ENCODE results near the gene PRDX4. TPM values are rescaled to one million over a fixed set of nuclear protein-coding genes. Genes with fewer than 3 reads are reported as not detected.
A peak's percentile ranks its signal among the peaks of the same experiment; 100 is the strongest.
"Not testable (repeated sequence)": the region's sequence is repeated elsewhere in the genome, so short reads cannot be mapped to it uniquely, and the experiment has no call there.

The PRDX4 gene
- total RNA-seq, 1 experiment from 2014 or later, result 568 TPM

DNA sequence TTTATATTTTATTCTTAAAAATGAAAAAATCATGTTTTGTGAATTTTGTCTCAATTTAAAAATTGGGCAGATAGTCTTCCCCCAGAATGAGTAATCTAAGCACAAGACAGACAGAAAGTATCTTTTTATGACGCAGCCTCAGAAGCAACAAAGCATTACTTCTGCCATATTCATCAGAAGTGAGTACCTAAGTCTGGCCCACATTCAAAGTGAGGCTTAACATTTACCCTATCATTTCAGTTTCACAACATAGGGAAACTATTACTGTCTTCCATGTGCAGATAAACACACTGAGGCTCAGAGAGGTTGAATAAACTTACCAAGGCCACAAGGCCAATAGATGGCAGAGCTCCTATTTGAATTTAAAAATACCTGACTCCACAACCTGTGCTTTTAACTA lies 4.4 kb upstream of the PRDX4 start:
- no peaks in the 10 kb centered on the region for H3K27me3 ChIP-seq
- DNase-seq, result no peak
- no peak overlapping the region for H3K4me3 ChIP-seq
- H3K9me3 ChIP-seq, result no peaks in the 10 kb centered on the region
- no peaks in the 10 kb centered on the region for H3K36me3 ChIP-seq

GRCh38 chrX:23664496-23664895 lies 2.8 kb upstream of the PRDX4 start:
- Histone ChIP-seq H3K9me3 (no peaks in the 10 kb centered on the region), H3K27me3 (no peaks in the 10 kb centered on the region), H3K36me3 (peaks cover 4% of the 10 kb centered on the region; the same call in 1 of the 2 replicates), H3K4me3 (no peak overlapping the region)
- DNase-seq, result no peak

DNA sequence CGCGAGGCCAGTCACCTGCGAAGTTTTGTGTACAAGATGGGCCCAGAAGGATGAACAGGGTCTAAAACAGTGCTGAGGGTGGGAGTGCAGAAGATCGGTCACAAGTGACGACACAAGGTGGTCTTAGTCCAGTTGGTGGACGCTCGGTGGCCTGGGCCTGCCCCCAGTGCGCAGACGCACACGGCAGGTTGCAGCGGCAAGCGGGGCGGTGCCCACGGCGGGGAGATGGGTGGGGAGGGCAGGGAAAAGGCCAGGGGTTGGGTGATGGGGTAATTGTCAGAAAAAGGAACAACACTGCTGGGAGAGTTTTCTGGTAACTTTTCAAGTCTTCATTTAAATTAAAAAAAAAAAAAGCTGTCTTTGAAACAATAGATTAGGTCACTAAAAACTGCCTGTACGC lies 1.0 kb upstream of the PRDX4 start:
- Histone ChIP-seq H3K9me3 (no peaks in the 10 kb centered on the region), H3K27me3 (no peaks in the 10 kb centered on the region), H3K36me3 (peaks cover 13% of the 10 kb centered on the region), H3K4me3 (no peak overlapping the region)
- DNase-seq, result no peak

GRCh38 chrX:23668335-23668734 lies 1.0 kb downstream of the PRDX4 start:
- DNase-seq, result no peak
- peak overlapping the region; percentile 83 for H3K4me3 ChIP-seq
- H3K27me3 ChIP-seq, result no peaks in the 10 kb centered on the region
- peaks cover 31% of the 10 kb centered on the region for H3K36me3 ChIP-seq
- no peaks in the 10 kb centered on the region for H3K9me3 ChIP-seq

GRCh38 chrX:23670528-23670927 lies 3.2 kb downstream of the PRDX4 start:
- no peaks in the 10 kb centered on the region for H3K27me3 ChIP-seq
- peaks cover 42% of the 10 kb centered on the region for H3K36me3 ChIP-seq
- no peak overlapping the region for H3K4me3 ChIP-seq
- H3K9me3 ChIP-seq, result no peaks in the 10 kb centered on the region
- DNase-seq, result no peak

- Histone ChIP-seq H3K4me3 (no peak overlapping the region), H3K36me3 (peaks cover 57% of the 10 kb centered on the region), H3K9me3 (no peaks in the 10 kb centered on the region), H3K27me3 (no peaks in the 10 kb centered on the region)
- no peak for DNase-seq
Measured at GRCh38 chrX:23673108-23673507, 5.8 kb downstream of the PRDX4 start.

DNA sequence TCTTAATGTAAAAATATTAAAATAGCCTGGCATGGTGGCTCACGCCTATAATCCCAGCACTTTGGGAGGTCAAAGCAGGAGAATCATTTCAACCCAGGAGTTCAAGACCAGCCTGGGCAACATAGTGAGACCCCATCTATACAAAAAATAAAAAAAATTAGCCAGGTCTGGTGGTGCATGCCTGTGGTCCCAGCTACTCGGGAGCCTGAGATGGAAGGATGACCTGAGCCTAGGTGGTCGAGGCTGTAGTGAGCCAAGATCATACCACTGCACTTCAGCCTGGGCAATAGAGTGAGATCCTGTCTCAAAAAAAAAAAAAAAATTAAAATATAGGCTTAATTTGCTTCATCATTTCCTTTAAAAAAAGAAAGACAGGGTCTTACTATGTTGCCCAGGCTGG lies 9.2 kb downstream of the PRDX4 start:
- DNase-seq, H3K27me3 ChIP-seq, H3K4me3 ChIP-seq, H3K9me3 ChIP-seq: not testable (repeated sequence)
- peaks cover 45% of the 10 kb centered on the region for H3K36me3 ChIP-seq

- H3K27me3 ChIP-seq, result no peaks in the 10 kb centered on the region
- no peaks in the 10 kb centered on the region for H3K36me3 ChIP-seq
- no peaks in the 10 kb centered on the region for H3K9me3 ChIP-seq
- no peak overlapping the region for H3K4me3 ChIP-seq
- no peak for DNase-seq
Measured at GRCh38 chrX:23692166-23692565, 24.9 kb downstream of the PRDX4 start.

DNA sequence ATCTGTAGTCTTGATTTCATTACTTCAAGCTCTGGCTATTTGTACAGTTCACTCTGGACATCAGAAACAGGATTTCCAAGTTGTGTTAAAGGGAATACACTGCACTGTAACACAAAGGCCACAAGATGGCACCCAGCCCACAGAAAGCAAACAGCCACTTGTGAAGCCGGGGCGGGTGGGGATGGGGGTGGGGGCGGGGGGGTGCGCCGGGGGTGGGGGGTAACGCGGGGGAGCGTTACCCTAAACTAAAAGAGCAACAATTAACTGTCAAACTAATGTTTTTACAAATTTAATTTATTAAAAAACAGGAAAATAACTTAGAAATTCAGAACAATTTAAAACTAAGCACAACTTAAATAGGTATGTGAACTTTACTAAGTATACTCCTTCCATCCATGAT lies 27.3 kb downstream of the PRDX4 start:
- H3K9me3 ChIP-seq, result no peaks in the 10 kb centered on the region
- no peaks in the 10 kb centered on the region for H3K27me3 ChIP-seq
- DNase-seq, result peak; percentile 49
- H3K4me3 ChIP-seq, result no peak overlapping the region
- H3K36me3 ChIP-seq, result no peaks in the 10 kb centered on the region

- DNase-seq, result peak; percentile 8
- no peak overlapping the region for H3K4me3 ChIP-seq
- peaks cover 18% of the 10 kb centered on the region for H3K36me3 ChIP-seq
- no peaks in the 10 kb centered on the region for H3K27me3 ChIP-seq
- no peaks in the 10 kb centered on the region for H3K9me3 ChIP-seq
Measured at GRCh38 chrX:23699636-23700194, 32.4 kb downstream of the PRDX4 start.

DNA sequence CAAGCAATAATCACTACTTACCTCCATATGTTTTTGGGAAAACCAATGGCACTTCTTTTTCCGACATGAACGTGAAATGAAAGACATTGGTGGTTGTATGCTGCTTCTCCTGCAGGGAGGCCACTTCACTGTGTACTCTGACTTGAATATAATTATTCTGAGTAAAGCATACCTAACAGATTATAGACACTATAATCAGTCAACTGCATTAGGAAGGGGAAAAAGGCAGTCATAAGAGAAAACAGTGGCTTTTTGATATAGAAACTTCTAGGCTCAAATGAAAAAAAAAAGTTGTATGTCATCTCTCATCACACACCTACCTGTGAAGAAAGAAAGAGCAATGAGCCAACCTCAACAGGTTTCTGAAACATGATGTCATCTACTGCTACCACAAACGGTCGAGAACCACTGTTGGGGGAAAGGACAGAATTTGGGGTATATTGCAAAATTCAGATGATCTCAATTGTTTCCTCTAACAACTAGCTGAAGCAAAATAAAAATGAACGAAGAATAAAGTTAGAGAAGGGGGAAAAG lies 37.4 kb downstream of the PRDX4 start:
- H3K27me3 ChIP-seq, result no peaks in the 10 kb centered on the region
- DNase-seq, result no peak

GRCh38 chrX:23705235-23705634 lies 37.9 kb downstream of the PRDX4 start:
- H3K27me3 ChIP-seq, result no peaks in the 10 kb centered on the region
- peaks cover 28% of the 10 kb centered on the region for H3K36me3 ChIP-seq
- no peak overlapping the region for H3K4me3 ChIP-seq
- DNase-seq, result no peak
- no peaks in the 10 kb centered on the region for H3K9me3 ChIP-seq

More for the DNA sequence above, 37.4 kb downstream of the PRDX4 start:
- Histone ChIP-seq H3K9me3 (no peaks in the 10 kb centered on the region), H3K36me3 (peaks cover 28% of the 10 kb centered on the region), H3K4me3 (no peak overlapping the region)

DNA sequence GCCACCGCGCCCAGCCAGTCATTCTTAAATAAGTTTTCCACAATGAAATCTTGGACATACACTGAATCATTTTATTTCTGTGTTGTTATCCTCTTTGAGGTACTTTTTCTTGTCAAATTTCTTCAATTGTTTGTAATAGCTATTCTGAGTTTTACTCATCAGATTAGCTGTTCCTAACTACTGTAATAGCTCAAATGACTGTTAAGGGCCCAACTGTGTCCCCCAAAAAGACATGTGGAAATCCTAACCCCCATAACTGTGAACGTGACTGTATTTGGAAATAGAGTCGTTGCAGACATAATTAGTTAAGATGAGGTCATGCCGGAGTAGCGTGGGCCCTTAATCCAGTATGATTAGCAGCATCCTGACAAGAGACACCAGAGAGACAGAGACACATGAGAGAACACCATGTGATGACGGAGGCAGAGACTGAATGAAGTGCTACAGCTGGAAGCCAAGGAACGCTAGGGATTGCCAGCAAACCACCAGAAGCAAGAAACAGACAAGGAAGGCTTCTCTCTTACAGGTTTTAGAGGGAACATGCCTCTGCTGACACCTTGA lies 52.9 kb downstream of the PRDX4 start:
- H3K36me3 ChIP-seq, result peaks cover 29% of the 10 kb centered on the region
- H3K27me3 ChIP-seq, result no peaks in the 10 kb centered on the region
- no peaks in the 10 kb centered on the region for H3K9me3 ChIP-seq
- no peak for DNase-seq
- H3K4me3 ChIP-seq, result no peak overlapping the region

GRCh38 chrX:23726191-23726590 lies 58.9 kb downstream of the PRDX4 start:
- no peak for DNase-seq

DNA sequence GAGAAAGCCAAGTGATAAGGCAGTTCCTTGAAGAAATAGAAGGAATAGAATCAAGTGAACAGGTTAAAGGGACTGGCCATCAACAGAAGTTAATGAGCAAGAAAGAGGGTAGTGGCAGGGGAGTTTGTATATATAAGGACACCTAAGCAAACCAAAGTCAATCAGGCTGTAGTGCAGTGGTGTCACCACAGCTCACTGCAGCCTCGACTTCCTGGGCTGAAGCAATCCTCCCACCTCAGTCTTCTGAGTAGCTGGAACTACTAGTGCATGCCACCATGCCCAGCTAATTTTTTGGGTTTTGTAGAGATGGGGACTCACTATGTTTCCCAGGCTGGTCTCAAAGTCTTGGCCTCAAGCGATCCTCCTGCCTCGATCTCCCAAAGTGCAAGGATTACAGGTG lies 59.9 kb downstream of the PRDX4 start:
- DNase-seq, result no peak
- no peak overlapping the region for H3K4me3 ChIP-seq
- peaks cover 31% of the 10 kb centered on the region for H3K36me3 ChIP-seq
- H3K27me3 ChIP-seq, result no peaks in the 10 kb centered on the region
- H3K9me3 ChIP-seq, result no peaks in the 10 kb centered on the region

More at GRCh38 chrX:23726191-23726590, 58.9 kb downstream of the PRDX4 start:
- Histone ChIP-seq H3K4me3 (no peak overlapping the region), H3K36me3 (peaks cover 34% of the 10 kb centered on the region), H3K27me3 (no peaks in the 10 kb centered on the region), H3K9me3 (no peaks in the 10 kb centered on the region)

DNA sequence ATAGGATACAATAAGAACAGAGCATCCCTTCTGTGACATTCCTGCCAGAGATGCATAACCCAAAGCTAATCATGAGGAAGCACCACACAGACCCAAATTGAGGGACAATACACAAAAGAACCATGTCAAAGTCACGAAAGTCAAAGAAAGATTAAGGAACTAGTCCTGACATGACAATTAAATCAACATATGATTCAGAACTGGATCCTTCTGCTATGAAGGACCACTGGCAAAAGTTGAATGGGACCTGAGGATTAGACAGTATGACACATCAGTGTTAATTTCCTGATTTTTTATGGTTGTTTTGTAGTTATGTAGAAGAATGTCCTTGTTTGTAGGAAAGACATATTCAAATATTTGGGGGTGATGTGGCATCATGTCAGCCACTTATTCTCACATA lies 61.9 kb downstream of the PRDX4 start:
- no peak for DNase-seq
- no peaks in the 10 kb centered on the region for H3K27me3 ChIP-seq
- H3K4me3 ChIP-seq, result no peak overlapping the region
- H3K9me3 ChIP-seq, result no peaks in the 10 kb centered on the region
- peaks cover 38% of the 10 kb centered on the region for H3K36me3 ChIP-seq

DNA sequence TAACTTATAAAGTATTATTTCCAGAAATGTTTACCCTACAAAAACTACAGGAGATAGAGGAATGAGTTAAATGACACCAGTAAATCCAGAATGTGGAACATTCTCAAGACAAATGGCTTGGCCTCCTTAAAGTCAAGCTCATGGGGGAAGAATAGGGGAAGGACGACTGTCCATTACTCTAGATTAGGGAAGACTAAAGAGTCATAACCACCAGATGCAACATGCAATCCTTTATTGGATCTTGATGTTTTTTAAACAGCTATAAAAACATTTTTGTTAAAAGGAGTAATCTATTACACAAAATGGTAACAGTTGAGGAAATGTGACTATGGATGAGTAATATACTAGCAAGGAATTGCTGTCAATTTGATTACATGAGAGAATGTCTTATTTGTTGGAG lies 64.7 kb downstream of the PRDX4 start:
- no peak for DNase-seq
- Histone ChIP-seq H3K27me3 (no peaks in the 10 kb centered on the region), H3K36me3 (peaks cover 45% of the 10 kb centered on the region), H3K4me3 (no peak overlapping the region), H3K9me3 (no peaks in the 10 kb centered on the region)

DNA sequence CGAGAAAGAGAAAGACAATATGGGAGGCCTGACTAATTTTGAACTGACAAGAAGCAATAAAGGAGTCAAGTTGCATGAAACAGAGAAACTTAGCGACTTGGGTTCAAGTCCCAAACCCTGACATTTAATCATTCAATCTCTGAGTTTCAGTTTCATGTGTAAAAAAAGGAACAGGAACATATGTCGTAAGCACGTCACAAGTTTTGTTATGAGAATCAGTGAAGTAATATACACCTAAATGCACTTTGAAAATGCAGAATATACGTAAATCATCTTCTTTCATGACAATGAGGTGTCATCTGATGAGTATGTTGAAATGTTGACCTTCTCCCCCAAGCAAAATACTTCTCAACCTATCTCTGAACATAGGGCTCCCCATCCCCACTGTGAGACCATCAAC lies 65.4 kb downstream of the PRDX4 start:
- Histone ChIP-seq H3K9me3 (no peaks in the 10 kb centered on the region), H3K36me3 (peaks cover 45% of the 10 kb centered on the region), H3K4me3 (no peak overlapping the region), H3K27me3 (no peaks in the 10 kb centered on the region)
- DNase-seq, result no peak

Data from MG63 (cell line).